ENCODE results near the gene ROBO4. TPM values are rescaled to one million over a fixed set of nuclear protein-coding genes. Genes with fewer than 3 reads are reported as not detected.

ROBO4 gene
- total and polyA plus RNA-seq, 2 experiments from 2014 or later = 0.53 to 1.3 TPM

- H3K9ac ChIP-seq = no peak overlapping the region
- peaks cover 41% of the 10 kb centered on the region for H3F3A ChIP-seq (ENCODE audit: insufficient read depth)
- no peaks in the 10 kb centered on the region for H4K20me1 ChIP-seq (ENCODE audit: insufficient read depth)
- H3K36me3 ChIP-seq (ENCODE audit: low read depth) = no peaks in the 10 kb centered on the region
- H2AFZ ChIP-seq = no peak overlapping the region
- no peaks in the 10 kb centered on the region for H3K79me2 ChIP-seq (ENCODE audit: insufficient read depth)
- H3K4me1 ChIP-seq (ENCODE audit: insufficient read depth) = peaks cover 37% of the 10 kb centered on the region
- no peak overlapping the region for H3K4me3 ChIP-seq
- no peaks in the 10 kb centered on the region; the same call in 1 of the 2 replicates for H3K9me2 ChIP-seq (ENCODE audit: insufficient read depth)
- no peak overlapping the region for H3K27ac ChIP-seq
- no peaks in the 10 kb centered on the region for H3K27me3 ChIP-seq (replicated peaks; ENCODE audit: insufficient read depth)
- in situ Hi-C loops (cut with MboI) = no loop called here
- H3K9me3 ChIP-seq (ENCODE audit: low read depth) = no peaks in the 10 kb centered on the region
- no peak overlapping the region for H3K4me2 ChIP-seq (ENCODE audit: unreplicated experiment)
- 98 to 100% methylated on average over 1 of the region's 1 CpG for WGBS, 2 experiments (ENCODE audit: low coverage in 1 of 2, low lambda C conversion rate in 2 of 2, missing lambda C conversion rate in 2 of 2)
- DNase-seq = peak; percentile 23
- TF ChIP-seq EZH2phosphoT487 (IDR thresholded peaks at IDR 0.05; ENCODE audit: insufficient read depth, low read depth) (no peak), EZH2 (IDR thresholded peaks at IDR 0.05; ENCODE audit: insufficient read depth, poor library complexity, severe bottlenecking) (no peak)
These were observed 5.0 kb upstream of the ROBO4 start for GRCh38 chr11:124902616-124903015.

- Histone ChIP-seq H3K4me3 (peak overlapping the region; percentile 49), H3K27ac (peak overlapping the region; percentile 87)
- in situ Hi-C loops (cut with MboI) = no loop called here
These were observed 2.8 kb upstream of the ROBO4 start for GRCh38 chr11:124900464-124900863.

GRCh38 chr11:124899383-124900145 lies 1.9 kb upstream of the ROBO4 start:
- H4K20me1 ChIP-seq (ENCODE audit: insufficient read depth) = no peaks in the 10 kb centered on the region
- TF ChIP-seq EZH2 (IDR thresholded peaks at IDR 0.05; ENCODE audit: insufficient read depth, poor library complexity, severe bottlenecking) = no peak
- no peak for TF ChIP-seq EZH2phosphoT487 (IDR thresholded peaks at IDR 0.05; ENCODE audit: insufficient read depth, low read depth)
- no peaks in the 10 kb centered on the region for H3K79me2 ChIP-seq (ENCODE audit: insufficient read depth)
- in situ Hi-C loops (cut with MboI) = no loop called here
- peaks cover 45% of the 10 kb centered on the region for H3F3A ChIP-seq (ENCODE audit: insufficient read depth)
- no peak for DNase-seq
- H3K9ac ChIP-seq = peak overlapping the region; percentile 59; the same call in 1 of the 2 replicates
- peak overlapping the region; percentile 73 for H3K4me2 ChIP-seq (ENCODE audit: unreplicated experiment)
- peak overlapping the region; percentile 87 for H3K27ac ChIP-seq
- H3K27me3 ChIP-seq (replicated peaks; ENCODE audit: insufficient read depth) = no peaks in the 10 kb centered on the region
- H2AFZ ChIP-seq = peak overlapping the region; percentile 71; the same call in 1 of the 2 replicates
- H3K36me3 ChIP-seq (ENCODE audit: low read depth) = no peaks in the 10 kb centered on the region
- H3K9me3 ChIP-seq (ENCODE audit: low read depth) = no peaks in the 10 kb centered on the region
- H3K4me3 ChIP-seq = no peak overlapping the region
- H3K9me2 ChIP-seq (ENCODE audit: insufficient read depth) = no peaks in the 10 kb centered on the region; the same call in 1 of the 2 replicates
- 77% methylated on average over 6 of the region's 6 CpGs for WGBS, 2 experiments (ENCODE audit: low coverage in 1 of 2, low lambda C conversion rate in 2 of 2, missing lambda C conversion rate in 2 of 2)
- H3K4me1 ChIP-seq (ENCODE audit: insufficient read depth) = peaks cover 48% of the 10 kb centered on the region

More at GRCh38 chr11:124900464-124900863, 2.8 kb upstream of the ROBO4 start:
- Histone ChIP-seq H3K9me3 (ENCODE audit: low read depth) (no peaks in the 10 kb centered on the region), H3F3A (ENCODE audit: insufficient read depth) (peaks cover 45% of the 10 kb centered on the region), H2AFZ (peak overlapping the region; percentile 77), H3K36me3 (ENCODE audit: low read depth) (no peaks in the 10 kb centered on the region), H4K20me1 (ENCODE audit: insufficient read depth) (no peaks in the 10 kb centered on the region), H3K27me3 (replicated peaks; ENCODE audit: insufficient read depth) (no peaks in the 10 kb centered on the region), H3K4me1 (ENCODE audit: insufficient read depth) (peaks cover 48% of the 10 kb centered on the region), H3K79me2 (ENCODE audit: insufficient read depth) (no peaks in the 10 kb centered on the region), H3K9me2 (ENCODE audit: insufficient read depth) (no peaks in the 10 kb centered on the region; the same call in 1 of the 2 replicates), H3K9ac (peak overlapping the region; percentile 69), H3K4me2 (ENCODE audit: unreplicated experiment) (peak overlapping the region; percentile 63)
- TF ChIP-seq EZH2phosphoT487 (IDR thresholded peaks at IDR 0.05; ENCODE audit: insufficient read depth, low read depth) = no peak
- no peak for TF ChIP-seq EZH2 (IDR thresholded peaks at IDR 0.05; ENCODE audit: insufficient read depth, poor library complexity, severe bottlenecking)
- DNase-seq = peak; percentile 96
- 2 to 8% methylated on average over 5 of the region's 5 CpGs for WGBS, 2 experiments (ENCODE audit: low coverage in 1 of 2, low lambda C conversion rate in 2 of 2, missing lambda C conversion rate in 2 of 2)

- H3K4me2 ChIP-seq (ENCODE audit: unreplicated experiment) = peak overlapping the region; percentile 73
- no peaks in the 10 kb centered on the region for H3K27me3 ChIP-seq (replicated peaks; ENCODE audit: insufficient read depth)
- no peaks in the 10 kb centered on the region for H3K79me2 ChIP-seq (ENCODE audit: insufficient read depth)
- H3K4me3 ChIP-seq = peak overlapping the region; percentile 1; the same call in 1 of the 2 replicates
- peak overlapping the region; percentile 87 for H3K27ac ChIP-seq
- in situ Hi-C loops (cut with MboI) = no loop called here
- H4K20me1 ChIP-seq (ENCODE audit: insufficient read depth) = no peaks in the 10 kb centered on the region
- H3F3A ChIP-seq (ENCODE audit: insufficient read depth) = peaks cover 45% of the 10 kb centered on the region
- DNase-seq = peak; percentile 78
- H2AFZ ChIP-seq = peak overlapping the region; percentile 71
- no peaks in the 10 kb centered on the region for H3K9me3 ChIP-seq (ENCODE audit: low read depth)
- peaks cover 48% of the 10 kb centered on the region for H3K4me1 ChIP-seq (ENCODE audit: insufficient read depth)
- H3K9me2 ChIP-seq (ENCODE audit: insufficient read depth) = no peaks in the 10 kb centered on the region; the same call in 1 of the 2 replicates
- TF ChIP-seq EZH2 (IDR thresholded peaks at IDR 0.05; ENCODE audit: insufficient read depth, poor library complexity, severe bottlenecking) (no peak), EZH2phosphoT487 (IDR thresholded peaks at IDR 0.05; ENCODE audit: insufficient read depth, low read depth) (no peak)
- peak overlapping the region; percentile 59 for H3K9ac ChIP-seq
- 0 to 5% methylated on average over 5 of the region's 5 CpGs for WGBS, 2 experiments (ENCODE audit: low coverage in 1 of 2, low lambda C conversion rate in 2 of 2, missing lambda C conversion rate in 2 of 2)
- no peaks in the 10 kb centered on the region for H3K36me3 ChIP-seq (ENCODE audit: low read depth)
These were observed 1.0 kb upstream of the ROBO4 start for GRCh38 chr11:124898711-124899110.
